Endothelial cell (in vitro differentiated cells): ENCODE results near the gene ZNF330. TPM values are rescaled to one million over a fixed set of nuclear protein-coding genes. Genes with fewer than 3 reads are reported as not detected.

Experiments
- DNase-seq: peaks from one replicate; pipeline ENCODE4 v3.0.0; 2021; ENCODE audit warnings: low spot score
- H3K27ac Mint-ChIP-seq: one replicate; pipeline ENCODE4 v1.8.0; 2021; ENCODE audit warnings: mixed read lengths, inconsistent platforms; ENCODE audit not compliant: unreplicated experiment
- H3K27me3 Mint-ChIP-seq: one replicate; pipeline ENCODE4 v1.8.0; 2021; ENCODE audit warnings: mild to moderate bottlenecking, moderate library complexity, mixed read lengths, inconsistent platforms; ENCODE audit not compliant: unreplicated experiment
- H3K36me3 Mint-ChIP-seq: one replicate; pipeline ENCODE4 v1.8.0; 2021; ENCODE audit warnings: mild to moderate bottlenecking, low read depth, mixed read lengths, inconsistent platforms; ENCODE audit not compliant: unreplicated experiment
- H3K4me1 Mint-ChIP-seq: one replicate; pipeline ENCODE4 v1.8.0; 2021; ENCODE audit warnings: mild to moderate bottlenecking, mixed read lengths, inconsistent platforms; ENCODE audit not compliant: unreplicated experiment
- H3K4me3 Mint-ChIP-seq: one replicate; pipeline ENCODE4 v1.8.0; 2021; ENCODE audit warnings: mild to moderate bottlenecking, mixed read lengths, inconsistent platforms; ENCODE audit not compliant: unreplicated experiment
- H3K9me3 Mint-ChIP-seq: one replicate; pipeline ENCODE4 v1.8.0; 2021; ENCODE audit warnings: mixed read lengths, inconsistent platforms; ENCODE audit not compliant: unreplicated experiment
- total RNA-seq: library from RNA; stranded (reverse); fragmentation: NEBNext Ultra II Directional; extraction: Animal tissue kit (Norgen Biotek cat#: 25700); gene quantifications from one replicate; pipeline ENCODE4 v1.2.1, GENCODE V29; 2021; ENCODE audit not compliant: unreplicated experiment
- TF ChIP-seq, protein P1 (sequence below): fragments of 200-600 bp; sonication (generic); IDR thresholded peaks from one replicate; pipeline ENCODE4 v1.5.0; 2021; ENCODE audit warnings: antibody characterized with exemption; ENCODE audit not compliant: unreplicated experiment

ZNF330 gene
- total RNA-seq, 1 donor from 2014 or later = 41.8 TPM

DNA sequence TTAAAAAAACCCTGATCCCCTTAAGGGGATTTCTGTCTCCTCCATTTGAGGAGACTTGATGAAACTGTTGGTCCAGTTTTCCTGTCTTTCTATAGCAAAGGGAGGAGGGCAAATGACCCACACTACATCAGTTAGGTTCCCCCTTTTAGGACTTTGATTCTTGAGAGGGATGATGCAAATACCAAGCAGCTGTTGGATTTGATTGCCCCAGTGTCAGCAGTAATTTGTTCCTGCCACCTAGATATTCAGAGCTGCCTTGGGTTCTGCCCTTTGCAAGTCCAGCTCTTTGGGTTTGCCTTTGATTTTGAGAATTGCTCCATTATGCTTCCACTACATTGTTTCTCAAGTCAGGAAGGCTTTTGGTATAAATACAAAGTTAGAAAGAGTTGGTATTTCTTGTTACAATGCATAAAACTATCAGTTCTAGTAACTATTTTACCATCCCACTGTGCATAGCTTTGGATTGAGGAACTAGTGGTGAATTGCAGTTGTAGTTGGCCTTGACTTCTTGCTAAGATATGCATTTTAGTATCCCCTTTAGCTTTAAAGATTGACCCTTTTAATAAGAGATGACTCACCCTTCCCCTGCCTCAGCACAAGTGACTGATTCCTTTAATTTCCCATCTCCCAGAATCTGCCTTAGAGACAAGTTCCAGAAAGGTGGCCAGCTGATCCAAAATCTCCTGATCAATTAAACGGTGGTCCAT lies 24.3 kb upstream of the ZNF330 start:
- Mint-ChIP-seq H3K9me3 (no peaks in the 10 kb centered on the region), H3K4me1 (no peaks in the 10 kb centered on the region), H3K27me3 (peaks cover 1% of the 10 kb centered on the region), H3K27ac (no peak overlapping the region), H3K4me3 (no peak overlapping the region), H3K36me3 (peaks cover 3% of the 10 kb centered on the region)
- DNase-seq = no peak
- TF ChIP-seq, protein P1, sequence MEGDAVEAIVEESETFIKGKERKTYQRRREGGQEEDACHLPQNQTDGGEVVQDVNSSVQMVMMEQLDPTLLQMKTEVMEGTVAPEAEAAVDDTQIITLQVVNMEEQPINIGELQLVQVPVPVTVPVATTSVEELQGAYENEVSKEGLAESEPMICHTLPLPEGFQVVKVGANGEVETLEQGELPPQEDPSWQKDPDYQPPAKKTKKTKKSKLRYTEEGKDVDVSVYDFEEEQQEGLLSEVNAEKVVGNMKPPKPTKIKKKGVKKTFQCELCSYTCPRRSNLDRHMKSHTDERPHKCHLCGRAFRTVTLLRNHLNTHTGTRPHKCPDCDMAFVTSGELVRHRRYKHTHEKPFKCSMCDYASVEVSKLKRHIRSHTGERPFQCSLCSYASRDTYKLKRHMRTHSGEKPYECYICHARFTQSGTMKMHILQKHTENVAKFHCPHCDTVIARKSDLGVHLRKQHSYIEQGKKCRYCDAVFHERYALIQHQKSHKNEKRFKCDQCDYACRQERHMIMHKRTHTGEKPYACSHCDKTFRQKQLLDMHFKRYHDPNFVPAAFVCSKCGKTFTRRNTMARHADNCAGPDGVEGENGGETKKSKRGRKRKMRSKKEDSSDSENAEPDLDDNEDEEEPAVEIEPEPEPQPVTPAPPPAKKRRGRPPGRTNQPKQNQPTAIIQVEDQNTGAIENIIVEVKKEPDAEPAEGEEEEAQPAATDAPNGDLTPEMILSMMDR = no peak

DNA sequence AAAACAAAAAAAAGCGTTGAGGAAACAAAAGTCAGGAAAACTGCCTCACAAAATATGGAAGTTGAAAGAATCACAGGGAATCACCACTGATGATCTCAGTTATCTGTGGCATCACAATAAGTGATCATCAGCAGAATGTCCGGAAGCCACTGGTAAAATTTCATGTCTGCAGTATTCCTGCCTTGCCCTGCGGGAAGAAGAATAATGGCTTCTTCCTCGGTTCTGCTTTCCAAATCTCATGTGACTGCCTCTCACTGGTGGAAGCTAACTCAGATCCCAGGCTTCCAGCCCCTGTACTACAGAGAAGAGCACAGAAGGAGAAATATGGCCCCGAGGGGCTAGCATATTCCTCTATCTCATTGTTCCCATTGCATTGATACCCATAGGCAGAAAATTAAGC lies 12.7 kb upstream of the ZNF330 start:
- Mint-ChIP-seq H3K27me3 (peaks cover 4% of the 10 kb centered on the region), H3K4me1 (no peaks in the 10 kb centered on the region), H3K27ac (no peak overlapping the region), H3K4me3 (no peak overlapping the region), H3K36me3 (no peaks in the 10 kb centered on the region), H3K9me3 (no peaks in the 10 kb centered on the region)
- TF ChIP-seq, protein P1 = no peak
- no peak for DNase-seq

DNA sequence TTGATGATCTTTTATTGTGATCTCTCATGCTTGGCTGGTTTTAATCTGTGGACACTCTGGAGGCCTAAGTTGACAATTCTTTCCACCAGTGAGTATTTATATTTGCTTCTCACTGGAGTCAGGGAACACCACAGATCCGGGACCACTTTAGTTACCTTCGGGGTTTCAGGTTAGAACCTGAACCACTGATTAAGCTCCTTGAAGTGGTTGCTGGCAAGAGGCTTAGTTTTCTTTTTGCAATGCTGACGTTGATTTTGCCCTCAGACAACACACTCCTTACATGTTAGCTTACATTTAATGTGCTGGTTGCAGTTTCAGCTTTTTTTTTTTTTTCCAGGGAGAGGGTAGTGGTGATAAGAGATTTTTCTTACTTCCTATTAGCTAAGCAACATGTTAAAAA lies 10.5 kb upstream of the ZNF330 start:
- Mint-ChIP-seq H3K36me3 (peaks cover 3% of the 10 kb centered on the region), H3K4me1 (no peaks in the 10 kb centered on the region), H3K9me3 (no peaks in the 10 kb centered on the region), H3K4me3 (no peak overlapping the region), H3K27ac (no peak overlapping the region), H3K27me3 (peaks cover 4% of the 10 kb centered on the region)
- TF ChIP-seq, protein P1 = no peak
- no peak for DNase-seq

DNA sequence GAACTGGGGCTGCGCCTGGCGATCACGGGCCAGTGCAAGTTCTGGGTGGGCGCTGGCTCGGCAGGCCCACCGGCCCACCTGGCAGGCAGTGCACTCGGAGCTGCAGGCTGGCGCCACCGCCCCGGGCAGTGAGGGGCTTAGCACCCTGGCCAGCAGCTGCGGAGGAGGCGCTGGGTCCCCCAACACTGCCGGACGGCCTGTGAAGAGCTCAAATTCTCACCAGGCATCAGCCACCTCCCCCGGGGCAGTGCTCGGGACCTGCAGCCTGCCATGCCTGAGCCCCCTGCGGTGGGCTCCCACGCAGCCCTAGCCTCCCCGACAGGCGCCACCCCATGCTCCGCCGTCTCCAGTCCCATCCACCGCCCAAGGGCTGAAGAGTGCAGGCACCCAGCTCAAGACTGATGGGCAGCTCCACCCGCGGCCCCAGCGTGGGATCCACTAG lies 7.1 kb upstream of the ZNF330 start:
- no peaks in the 10 kb centered on the region for H3K9me3 Mint-ChIP-seq
- no peak overlapping the region for H3K27ac Mint-ChIP-seq
- peaks cover 4% of the 10 kb centered on the region for H3K36me3 Mint-ChIP-seq
- no peak for DNase-seq
- TF ChIP-seq, protein P1 = no peak
- H3K4me3 Mint-ChIP-seq = no peak overlapping the region
- no peaks in the 10 kb centered on the region for H3K4me1 Mint-ChIP-seq
- no peaks in the 10 kb centered on the region for H3K27me3 Mint-ChIP-seq

DNA sequence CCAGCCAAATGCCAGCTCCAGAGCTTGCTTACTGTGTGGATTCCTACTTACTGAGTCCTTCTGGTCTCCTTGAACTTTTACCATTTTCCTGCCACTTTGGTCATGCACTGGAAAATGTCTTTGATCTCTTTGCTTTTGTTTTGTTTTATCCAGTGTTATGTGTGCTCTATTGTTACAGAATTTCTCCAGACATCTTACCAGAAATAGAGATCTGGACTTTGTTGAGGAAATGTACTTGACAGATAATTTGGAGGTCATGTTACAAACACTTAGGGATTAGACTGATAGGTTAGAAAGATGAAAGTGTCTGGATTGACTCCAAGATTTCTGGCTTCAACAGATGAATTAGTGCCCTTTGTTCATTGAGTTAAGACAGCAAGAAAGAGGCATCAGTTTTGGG lies 5.7 kb upstream of the ZNF330 start:
- TF ChIP-seq, protein P1 = no peak
- Mint-ChIP-seq H3K36me3 (peaks cover 4% of the 10 kb centered on the region), H3K27me3 (no peaks in the 10 kb centered on the region), H3K27ac (no peak overlapping the region), H3K4me1 (peaks cover under 1% of the 10 kb centered on the region), H3K4me3 (no peak overlapping the region), H3K9me3 (no peaks in the 10 kb centered on the region)
- DNase-seq = no peak
